ENCODE results near the gene MARCHF2.
"Not testable (repeated sequence)": the region's sequence is repeated elsewhere in the genome, so short reads cannot be mapped to it uniquely, and the experiment has no call there.

Gene MARCHF2

GRCh38 chr19:8430650-8431049 lies 17.5 kb downstream of the MARCHF2 start:
- no peaks in the 10 kb centered on the region for H3K9me3 ChIP-seq (ENCODE audit: low read length)
- no peak overlapping the region for H3K9ac ChIP-seq (ENCODE audit: low read length)
- H3K4me2 ChIP-seq (ENCODE audit: low read length) = no peak overlapping the region
- H3K27me3 ChIP-seq (ENCODE audit: insufficient read depth, low read length) = no peaks in the 10 kb centered on the region
- no peaks in the 10 kb centered on the region for H3K4me1 ChIP-seq (ENCODE audit: insufficient read depth, low read length, severe bottlenecking)
- no peaks in the 10 kb centered on the region for H3F3A ChIP-seq (ENCODE audit: insufficient read depth, low read length)
- H3K36me3 ChIP-seq (ENCODE audit: insufficient read depth, low read length) = no peaks in the 10 kb centered on the region
- H3K27ac ChIP-seq (ENCODE audit: low read depth, low read length, poor library complexity, severe bottlenecking) = no peak overlapping the region
- no peak overlapping the region for H2AFZ ChIP-seq (ENCODE audit: low read length)
- H3K79me2 ChIP-seq (ENCODE audit: insufficient read depth, low read length) = no peaks in the 10 kb centered on the region
- TF ChIP-seq EZH2 (IDR thresholded peaks at IDR 0.05; ENCODE audit: borderline replicate concordance, low read length) (no peak), CTCF (IDR thresholded peaks at IDR 0.05; ENCODE audit: low read length) (no peak)
- H4K20me1 ChIP-seq (ENCODE audit: insufficient read depth, low read length) = no peaks in the 10 kb centered on the region
- H3K9me2 ChIP-seq (ENCODE audit: low read depth, low read length) = no peaks in the 10 kb centered on the region
- H3K4me3 ChIP-seq (ENCODE audit: low read depth, low read length, poor library complexity, severe bottlenecking) = no peak overlapping the region

GRCh38 chr19:8438236-8438635 lies 25.1 kb downstream of the MARCHF2 start:
- Histone ChIP-seq H4K20me1 (ENCODE audit: insufficient read depth, low read length) (no peaks in the 10 kb centered on the region), H3K4me2 (ENCODE audit: low read length) (no peak overlapping the region), H3F3A (ENCODE audit: insufficient read depth, low read length) (no peaks in the 10 kb centered on the region), H3K9ac (ENCODE audit: low read length) (no peak overlapping the region), H3K27ac (ENCODE audit: low read depth, low read length, poor library complexity, severe bottlenecking) (no peak overlapping the region), H3K9me2 (ENCODE audit: low read depth, low read length) (no peaks in the 10 kb centered on the region), H3K9me3 (ENCODE audit: low read length) (no peaks in the 10 kb centered on the region), H3K79me2 (ENCODE audit: insufficient read depth, low read length) (no peaks in the 10 kb centered on the region), H3K27me3 (ENCODE audit: insufficient read depth, low read length) (no peaks in the 10 kb centered on the region), H2AFZ (ENCODE audit: low read length) (no peak overlapping the region), H3K4me3 (ENCODE audit: low read depth, low read length, poor library complexity, severe bottlenecking) (no peak overlapping the region), H3K4me1 (ENCODE audit: insufficient read depth, low read length, severe bottlenecking) (no peaks in the 10 kb centered on the region), H3K36me3 (ENCODE audit: insufficient read depth, low read length) (no peaks in the 10 kb centered on the region)
- TF ChIP-seq CTCF (IDR thresholded peaks at IDR 0.05; ENCODE audit: low read length) (no peak), EZH2 (IDR thresholded peaks at IDR 0.05; ENCODE audit: borderline replicate concordance, low read length) (no peak)

GRCh38 chr19:8441725-8442544 lies 28.8 kb downstream of the MARCHF2 start:
- no peaks in the 10 kb centered on the region for H4K20me1 ChIP-seq (ENCODE audit: insufficient read depth, low read length)
- TF ChIP-seq EZH2 (IDR thresholded peaks at IDR 0.05; ENCODE audit: borderline replicate concordance, low read length) (no peak), CTCF (IDR thresholded peaks at IDR 0.05; ENCODE audit: low read length) (no peak)
- no peaks in the 10 kb centered on the region for H3K27me3 ChIP-seq (ENCODE audit: insufficient read depth, low read length)
- no peak overlapping the region for H3K27ac ChIP-seq (ENCODE audit: low read depth, low read length, poor library complexity, severe bottlenecking)
- H3K9me2 ChIP-seq (ENCODE audit: low read depth, low read length) = no peaks in the 10 kb centered on the region
- H3K4me1 ChIP-seq (ENCODE audit: insufficient read depth, low read length, severe bottlenecking) = peaks cover 15% of the 10 kb centered on the region
- H2AFZ ChIP-seq (ENCODE audit: low read length) = no peak overlapping the region
- no peaks in the 10 kb centered on the region for H3K9me3 ChIP-seq (ENCODE audit: low read length)
- no peak overlapping the region for H3K4me3 ChIP-seq (ENCODE audit: low read depth, low read length, poor library complexity, severe bottlenecking)
- peaks cover 17% of the 10 kb centered on the region; the same call in 1 of the 2 replicates for H3K36me3 ChIP-seq (ENCODE audit: insufficient read depth, low read length)
- H3K9ac ChIP-seq (ENCODE audit: low read length) = no peak overlapping the region
- peaks cover 20% of the 10 kb centered on the region for H3K79me2 ChIP-seq (ENCODE audit: insufficient read depth, low read length)
- no peak overlapping the region for H3K4me2 ChIP-seq (ENCODE audit: low read length)
- no peaks in the 10 kb centered on the region for H3F3A ChIP-seq (ENCODE audit: insufficient read depth, low read length)

GRCh38 chr19:8444140-8444676 lies 31.1 kb downstream of the MARCHF2 start:
- not testable (repeated sequence) for H3F3A ChIP-seq (ENCODE audit: insufficient read depth, low read length); H3K9me3 ChIP-seq (ENCODE audit: low read length); H3K27me3 ChIP-seq (ENCODE audit: insufficient read depth, low read length); H3K9me2 ChIP-seq (ENCODE audit: low read depth, low read length); H4K20me1 ChIP-seq (ENCODE audit: insufficient read depth, low read length); H3K27ac ChIP-seq (ENCODE audit: low read depth, low read length, poor library complexity, severe bottlenecking)
- peaks cover 38% of the 10 kb centered on the region for H3K4me1 ChIP-seq (ENCODE audit: insufficient read depth, low read length, severe bottlenecking)
- peaks cover 43% of the 10 kb centered on the region for H3K79me2 ChIP-seq (ENCODE audit: insufficient read depth, low read length)
- peak overlapping the region; percentile 98 for H3K4me2 ChIP-seq (ENCODE audit: low read length)
- H3K36me3 ChIP-seq (ENCODE audit: insufficient read depth, low read length) = peaks cover 27% of the 10 kb centered on the region; the same call in 1 of the 2 replicates
- H3K4me3 ChIP-seq (ENCODE audit: low read depth, low read length, poor library complexity, severe bottlenecking) = peak overlapping the region; percentile 91
- peak overlapping the region; percentile 90 for H3K9ac ChIP-seq (ENCODE audit: low read length)
- H2AFZ ChIP-seq (ENCODE audit: low read length) = peak overlapping the region; percentile 87; the same call in 1 of the 2 replicates
